Hepatocyte (in vitro differentiated cells): ENCODE measurements around the gene GOLGA8M.
"Not testable (repeated sequence)": the region's sequence is repeated elsewhere in the genome, so short reads cannot be mapped to it uniquely, and the experiment has no call there.

Experiments
- CTCF ChIP-seq: fragments of 200-600 bp; sonication (generic); IDR thresholded peaks from 2 replicates; pipeline ENCODE4 v1.5.1; 2016; ENCODE audit warnings: antibody characterized with exemption, mild to moderate bottlenecking; ENCODE audit not compliant: poor library complexity
- EZH2 ChIP-seq: fragments of 200-600 bp; sonication (generic); IDR thresholded peaks from 2 replicates; pipeline ENCODE4 v1.6.1; 2016; ENCODE audit warnings: antibody characterized with exemption, mild to moderate bottlenecking, borderline replicate concordance

DNA sequence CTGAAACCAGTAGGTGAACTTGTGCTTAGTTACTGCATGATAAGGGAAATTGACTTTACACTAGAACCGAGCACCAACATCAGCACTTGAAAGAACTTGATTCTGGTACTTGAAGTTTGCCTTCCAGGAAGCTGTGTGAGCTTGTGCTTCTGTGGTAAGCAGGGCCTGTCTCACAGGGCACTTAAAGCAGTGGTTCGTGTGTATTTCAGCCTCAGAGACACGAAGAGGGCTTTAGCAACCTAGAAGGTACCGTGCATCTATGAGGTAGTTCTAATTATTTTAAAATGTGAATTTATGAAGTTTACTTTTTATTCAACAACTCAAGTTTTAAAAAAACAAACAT, 56.2 kb downstream of the GOLGA8M start:
- not testable (repeated sequence) for TF ChIP-seq CTCF, EZH2
